ENCODE results near the gene C4BPB.
A peak's percentile ranks its signal among the peaks of the same experiment; 100 is the strongest.

C4BPB gene

GRCh38 chr1:207088161-207088560, 499 bp upstream of the C4BPB start:
- DNase-seq: no peak

GRCh38 chr1:207089627-207090355, 1.1 kb downstream of the C4BPB start:
- no peak for DNase-seq

- peak; percentile 11 for DNase-seq
Measured at GRCh38 chr1:207091200-207091908, 2.7 kb downstream of the C4BPB start.

GRCh38 chr1:207093944-207094343, 5.3 kb downstream of the C4BPB start:
- no peak for DNase-seq

- no peak for DNase-seq
Measured at GRCh38 chr1:207097871-207098324, 9.2 kb downstream of the C4BPB start.

GRCh38 chr1:207101720-207102119, 13.1 kb downstream of the C4BPB start:
- no peak for DNase-seq

GRCh38 chr1:207102146-207102545, 13.5 kb downstream of the C4BPB start:
- DNase-seq: no peak

- DNase-seq: no peak
Measured at GRCh38 chr1:207102659-207103058, 14.0 kb downstream of the C4BPB start.

- DNase-seq: peak; percentile 34
Measured at GRCh38 chr1:207103892-207104373, 15.3 kb downstream of the C4BPB start, which contains the start of gene C4BPA. Gene C4BPA, plus strand, starts transcription at chr1:207104233. Its CDS starts 8,793 bp downstream, at chr1:207113026.

- DNase-seq: no peak
Measured at GRCh38 chr1:207109004-207109403, 20.3 kb downstream of the C4BPB start.

GRCh38 chr1:207112616-207113296, 24.1 kb downstream of the C4BPB start:
- DNase-seq: no peak

GRCh38 chr1:207115269-207115668, 26.6 kb downstream of the C4BPB start:
- no peak for DNase-seq

- no peak for DNase-seq
Measured at GRCh38 chr1:207124389-207124788, 35.7 kb downstream of the C4BPB start.

GRCh38 chr1:207128336-207128921, 39.8 kb downstream of the C4BPB start:
- DNase-seq: peak; percentile 12

GRCh38 chr1:207129053-207129452, 40.4 kb downstream of the C4BPB start:
- no peak for DNase-seq

GRCh38 chr1:207130252-207131036, 41.8 kb downstream of the C4BPB start:
- DNase-seq: no peak

- no peak for DNase-seq
Measured at GRCh38 chr1:207131163-207131562, 42.5 kb downstream of the C4BPB start.

GRCh38 chr1:207134581-207134980, 45.9 kb downstream of the C4BPB start:
- DNase-seq: no peak

GRCh38 chr1:207139616-207140015, 51.0 kb downstream of the C4BPB start:
- no peak for DNase-seq

GRCh38 chr1:207140536-207140935, 51.9 kb downstream of the C4BPB start:
- no peak for DNase-seq

GRCh38 chr1:207145401-207146058, 56.9 kb downstream of the C4BPB start:
- DNase-seq: no peak
